Measurements from ENCODE around the gene STK24.

Gene STK24

DNA sequence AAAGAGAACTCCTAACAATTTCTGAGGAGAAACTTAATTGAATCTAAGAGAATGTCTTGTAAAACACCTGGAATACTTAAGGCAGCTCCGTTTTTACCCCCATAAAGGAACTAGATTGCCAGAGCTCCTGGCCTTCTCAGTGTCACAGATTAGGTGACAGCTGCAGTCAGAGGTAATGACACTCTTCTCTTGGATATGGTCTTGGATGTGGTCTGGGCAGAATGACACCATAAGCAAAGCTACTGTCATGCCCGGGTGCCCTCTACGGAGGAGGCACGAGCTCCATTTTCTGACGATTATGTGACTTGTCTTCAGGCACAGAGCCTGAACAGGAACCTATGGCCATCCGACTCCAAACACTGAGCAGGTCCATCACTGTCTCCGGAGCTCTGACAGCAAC is 46.7 kb downstream of the STK24 start:
- Histone ChIP-seq H3K27me3 (replicated peaks) (no peaks in the 10 kb centered on the region), H3K36me3 (replicated peaks) (no peaks in the 10 kb centered on the region), H3K27ac (no peak overlapping the region), H3K4me3 (ENCODE audit: low read depth, low read length) (no peak overlapping the region)
- TF ChIP-seq, protein P1, sequence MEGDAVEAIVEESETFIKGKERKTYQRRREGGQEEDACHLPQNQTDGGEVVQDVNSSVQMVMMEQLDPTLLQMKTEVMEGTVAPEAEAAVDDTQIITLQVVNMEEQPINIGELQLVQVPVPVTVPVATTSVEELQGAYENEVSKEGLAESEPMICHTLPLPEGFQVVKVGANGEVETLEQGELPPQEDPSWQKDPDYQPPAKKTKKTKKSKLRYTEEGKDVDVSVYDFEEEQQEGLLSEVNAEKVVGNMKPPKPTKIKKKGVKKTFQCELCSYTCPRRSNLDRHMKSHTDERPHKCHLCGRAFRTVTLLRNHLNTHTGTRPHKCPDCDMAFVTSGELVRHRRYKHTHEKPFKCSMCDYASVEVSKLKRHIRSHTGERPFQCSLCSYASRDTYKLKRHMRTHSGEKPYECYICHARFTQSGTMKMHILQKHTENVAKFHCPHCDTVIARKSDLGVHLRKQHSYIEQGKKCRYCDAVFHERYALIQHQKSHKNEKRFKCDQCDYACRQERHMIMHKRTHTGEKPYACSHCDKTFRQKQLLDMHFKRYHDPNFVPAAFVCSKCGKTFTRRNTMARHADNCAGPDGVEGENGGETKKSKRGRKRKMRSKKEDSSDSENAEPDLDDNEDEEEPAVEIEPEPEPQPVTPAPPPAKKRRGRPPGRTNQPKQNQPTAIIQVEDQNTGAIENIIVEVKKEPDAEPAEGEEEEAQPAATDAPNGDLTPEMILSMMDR (IDR thresholded peaks at IDR 0.05; ENCODE audit: low read depth, low read length, missing control alignments) = no peak
- in situ Hi-C loops (cut with HindIII; ENCODE audit: low pct_ligation_motif_present, low sequenced_read_pairs) = no loop called here
- DNase-seq = no peak

DNA sequence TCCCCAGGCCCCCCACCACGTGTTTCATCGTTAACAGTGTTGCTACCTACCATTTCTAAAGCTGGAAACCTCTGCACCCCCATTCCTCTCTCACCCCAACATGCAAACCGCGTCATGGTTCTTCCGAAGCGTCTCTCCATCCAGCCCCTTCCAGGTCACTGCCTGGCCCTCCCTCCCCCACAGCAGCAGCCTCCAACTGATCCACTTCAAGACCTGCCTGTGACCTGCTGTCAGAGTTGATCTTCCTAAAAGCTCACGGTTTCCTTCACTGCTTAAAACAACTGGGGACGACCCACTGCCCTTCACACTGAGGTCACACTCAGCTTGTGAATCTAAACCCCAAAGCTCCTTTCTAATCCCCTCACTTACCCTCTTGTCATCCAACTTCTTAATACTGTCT is 47.7 kb downstream of the STK24 start:
- Histone ChIP-seq H3K27me3 (replicated peaks) (no peaks in the 10 kb centered on the region), H3K36me3 (replicated peaks) (no peaks in the 10 kb centered on the region), H3K27ac (no peak overlapping the region), H3K4me3 (ENCODE audit: low read depth, low read length) (no peak overlapping the region)
- in situ Hi-C loops (cut with HindIII; ENCODE audit: low pct_ligation_motif_present, low sequenced_read_pairs) = no loop called here
- TF ChIP-seq, protein P1 (IDR thresholded peaks at IDR 0.05; ENCODE audit: low read depth, low read length, missing control alignments) = no peak
- DNase-seq = no peak

DNA sequence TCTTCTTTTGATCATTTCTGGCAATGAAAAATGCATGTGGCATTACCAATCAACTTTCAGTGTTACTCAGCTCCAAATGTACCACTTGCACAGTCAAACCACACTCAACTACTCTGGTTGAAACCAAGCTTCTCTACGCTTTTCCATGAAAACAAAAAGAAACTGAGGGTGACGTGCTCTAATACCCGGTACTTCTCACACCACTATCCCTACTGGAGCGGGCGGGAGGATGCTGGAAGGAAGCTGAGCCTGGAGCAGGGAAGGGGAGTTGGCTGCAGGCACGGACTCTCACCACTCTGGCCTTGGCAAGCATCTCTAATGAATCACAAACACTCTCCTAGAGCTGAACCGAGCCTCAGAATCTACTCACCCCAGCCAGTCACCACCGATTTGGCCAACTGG is 48.2 kb downstream of the STK24 start:
- no peak for DNase-seq
- in situ Hi-C loops (cut with HindIII; ENCODE audit: low pct_ligation_motif_present, low sequenced_read_pairs) = no loop called here
- H3K36me3 ChIP-seq (replicated peaks) = no peaks in the 10 kb centered on the region
- TF ChIP-seq, protein P1 (IDR thresholded peaks at IDR 0.05; ENCODE audit: low read depth, low read length, missing control alignments) = no peak
- H3K27ac ChIP-seq = no peak overlapping the region
- H3K4me3 ChIP-seq (ENCODE audit: low read depth, low read length) = no peak overlapping the region
- no peaks in the 10 kb centered on the region for H3K27me3 ChIP-seq (replicated peaks)

DNA sequence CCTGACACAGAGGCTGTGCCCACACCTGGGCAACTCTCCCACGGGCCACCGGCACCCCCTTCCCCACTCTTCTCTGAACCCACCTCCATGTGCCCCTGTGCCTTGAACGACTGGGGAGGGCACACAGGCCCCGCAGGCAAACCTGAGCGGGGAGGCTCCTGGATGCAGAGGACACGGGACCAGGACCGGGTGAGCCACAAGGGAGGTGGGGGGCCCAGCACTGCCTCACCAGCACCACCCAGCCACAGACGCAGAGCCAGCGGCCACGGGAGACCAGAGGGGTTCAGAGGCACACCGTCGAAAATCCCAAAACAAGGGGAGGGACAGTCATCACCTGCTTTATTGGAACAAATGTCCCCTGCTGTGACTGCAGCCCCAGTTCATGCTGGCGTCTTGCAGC is 49.4 kb downstream of the STK24 start:
- no peak overlapping the region for H3K4me3 ChIP-seq (ENCODE audit: low read depth, low read length)
- H3K27me3 ChIP-seq (replicated peaks) = no peaks in the 10 kb centered on the region
- no peak overlapping the region for H3K27ac ChIP-seq
- no peak for DNase-seq
- TF ChIP-seq, protein P1 (IDR thresholded peaks at IDR 0.05; ENCODE audit: low read depth, low read length, missing control alignments) = no peak
- H3K36me3 ChIP-seq (replicated peaks) = no peaks in the 10 kb centered on the region
- in situ Hi-C loops (cut with HindIII; ENCODE audit: low pct_ligation_motif_present, low sequenced_read_pairs) = no loop called here

DNA sequence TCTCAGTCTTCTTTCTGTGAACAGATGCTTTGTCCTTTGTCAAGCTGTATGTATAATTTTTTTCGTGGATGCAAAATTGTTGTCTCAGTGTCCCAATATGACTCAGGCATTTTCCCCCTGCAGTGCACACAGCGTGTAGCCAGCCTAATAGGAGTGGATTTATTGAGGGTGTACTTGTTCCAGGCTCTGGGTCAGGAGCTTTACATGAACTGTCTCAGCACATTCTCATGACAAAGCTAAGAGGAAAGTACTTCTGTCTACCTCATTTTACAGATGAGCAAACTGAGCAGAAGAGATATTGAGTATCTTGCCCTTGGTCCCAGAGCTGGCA is 50.8 kb downstream of the STK24 start:
- in situ Hi-C loops (cut with HindIII; ENCODE audit: low pct_ligation_motif_present, low sequenced_read_pairs) = no loop called here
- Histone ChIP-seq H3K4me3 (ENCODE audit: low read depth, low read length) (no peak overlapping the region), H3K27ac (no peak overlapping the region), H3K27me3 (replicated peaks) (no peaks in the 10 kb centered on the region), H3K36me3 (replicated peaks) (no peaks in the 10 kb centered on the region)
- TF ChIP-seq, protein P1 (IDR thresholded peaks at IDR 0.05; ENCODE audit: low read depth, low read length, missing control alignments) = no peak
- no peak for DNase-seq

DNA sequence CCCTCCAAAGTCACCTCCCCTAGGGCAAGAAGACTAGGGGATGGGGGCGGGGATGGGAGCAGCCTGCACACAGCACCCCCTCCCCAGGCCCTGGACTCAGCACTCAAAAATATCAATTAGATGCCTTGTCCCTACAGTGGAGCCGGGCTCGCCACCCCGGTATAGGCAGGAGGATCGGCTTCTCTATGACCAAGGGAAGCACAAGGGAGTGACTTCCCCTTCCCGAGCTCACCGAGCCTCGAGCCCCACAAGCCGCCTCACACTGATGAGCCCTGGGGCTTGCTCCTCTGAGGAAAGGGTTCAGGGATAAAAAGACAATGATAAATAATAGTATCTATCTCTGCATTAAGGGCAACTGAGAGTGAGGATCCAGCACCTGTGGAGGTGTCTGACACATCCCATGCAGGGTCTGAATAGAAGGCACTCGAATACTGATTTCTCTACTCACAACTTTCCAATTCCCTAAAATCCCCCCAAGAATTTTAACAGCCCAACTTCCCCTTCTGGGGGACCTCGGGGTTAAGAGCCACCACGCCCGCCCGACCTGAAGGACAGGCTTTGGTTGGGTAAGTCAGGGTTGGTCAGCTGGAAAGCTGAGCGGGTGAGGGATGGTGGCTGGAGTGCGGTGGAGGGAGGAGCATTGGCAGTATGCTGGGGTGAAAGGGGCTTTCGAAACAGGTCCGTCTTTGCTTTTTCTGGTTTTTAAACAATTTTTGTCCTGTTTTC is 51.3 kb downstream of the STK24 start:
- TF ChIP-seq, protein P1 (IDR thresholded peaks at IDR 0.05; ENCODE audit: low read depth, low read length, missing control alignments) = no peak
- DNase-seq = no peak
- H3K4me3 ChIP-seq (ENCODE audit: low read depth, low read length) = no peak overlapping the region
- no peak overlapping the region for H3K27ac ChIP-seq
- H3K36me3 ChIP-seq (replicated peaks) = no peaks in the 10 kb centered on the region
- in situ Hi-C loops (cut with HindIII; ENCODE audit: low pct_ligation_motif_present, low sequenced_read_pairs) = no loop called here
- no peaks in the 10 kb centered on the region for H3K27me3 ChIP-seq (replicated peaks)
